H4 (cell line): ENCODE measurements around the gene KDM4C. TPM values are rescaled to one million over a fixed set of nuclear protein-coding genes. Genes with fewer than 3 reads are reported as not detected.

Experiments used
- DNase-seq: peaks from one replicate; pipeline ENCODE4 v3.0.0-alpha.2; 2015; ENCODE audit warnings: low spot score
- total RNA-seq: library from RNA; depleted of rRNA; stranded (reverse); fragments of >200 nt; shearing (Covaris generic); gene quantifications from 2 replicates; pipeline ENCODE4 v1.2.3, GENCODE V29; 2014; rRNA removed

Gene KDM4C
- total RNA-seq, 1 experiment from 2014 or later = 4.7 TPM

GRCh38 chr9:7211657-7212056, 453.9 kb downstream of the KDM4C start:
- no peak for DNase-seq

GRCh38 chr9:7212101-7212500, 454.3 kb downstream of the KDM4C start:
- no peak for DNase-seq

GRCh38 chr9:7216004-7216841, 458.4 kb downstream of the KDM4C start:
- peak; percentile 6 for DNase-seq

- DNase-seq = no peak
Measured at GRCh38 chr9:7223981-7224380, 466.2 kb downstream of the KDM4C start.

Other genes with a start within 250 kb of the KDM4C start
- 0.04 TPM in 1 of 2 replicates, not detected in the other for gene GLDC, start 112.2 kb upstream of the KDM4C start, total RNA-seq